ACC112 (cell line): ENCODE results near the gene CTBP2.

Source experiments
- H2AFZ ChIP-seq: fragments of 200-600 bp; sonication (generic); one replicate; pipeline ENCODE4 v1.6.0; 2017; ENCODE audit warnings: antibody characterized with exemption, low read length; ENCODE audit not compliant: unreplicated experiment
- H3K27ac ChIP-seq: fragments of 200-600 bp; sonication (generic); 2 replicates; pipeline ENCODE4 v1.5.1; 2014; ENCODE audit warnings: low read depth, mild to moderate bottlenecking, antibody characterized with exemption, low read length, moderate library complexity
- H3K27me3 ChIP-seq: fragments of 200-600 bp; sonication (generic); 2 replicates; pipeline ENCODE4 v1.6.1; 2014; ENCODE audit warnings: mild to moderate bottlenecking, antibody characterized with exemption, low read length, moderate library complexity, mixed read lengths; ENCODE audit not compliant: insufficient read depth
- H3K36me3 ChIP-seq: fragments of 200-600 bp; sonication (generic); 2 replicates; pipeline ENCODE4 v1.6.1; 2016; ENCODE audit warnings: mild to moderate bottlenecking, antibody characterized with exemption, low read length, moderate library complexity, mixed read lengths; ENCODE audit not compliant: insufficient read depth
- H3K4me1 ChIP-seq: fragments of 200-600 bp; sonication (generic); one replicate; pipeline ENCODE4 v1.6.1; 2016; ENCODE audit warnings: low read length, mixed read lengths; ENCODE audit not compliant: insufficient read depth, unreplicated experiment, control insufficient read depth
- H3K4me3 ChIP-seq: fragments of 200-600 bp; sonication (generic); 2 replicates; pipeline ENCODE4 v1.5.1; 2014; ENCODE audit warnings: mild to moderate bottlenecking, low read depth, low read length
- H3K79me2 ChIP-seq: fragments of 200-600 bp; sonication (generic); one replicate; pipeline ENCODE4 v1.6.0; 2016; ENCODE audit warnings: low read length; ENCODE audit not compliant: control insufficient read depth, unreplicated experiment, insufficient read depth

The CTBP2 gene

GRCh38 chr10:125076891-125077541, 83.3 kb downstream of the CTBP2 start:
- H3K27me3 ChIP-seq, result no peaks in the 10 kb centered on the region
- H3K27ac ChIP-seq, result no peak overlapping the region
- H3K4me3 ChIP-seq, result no peak overlapping the region
- H2AFZ ChIP-seq, result no peak overlapping the region
- H3K79me2 ChIP-seq, result peaks cover 71% of the 10 kb centered on the region
- peaks cover 8% of the 10 kb centered on the region for H3K4me1 ChIP-seq
- H3K36me3 ChIP-seq, result peaks cover 14% of the 10 kb centered on the region; the same call in 1 of the 2 replicates

- Histone ChIP-seq H3K4me1 (peaks cover 5% of the 10 kb centered on the region), H3K27me3 (no peaks in the 10 kb centered on the region), H2AFZ (no peak overlapping the region), H3K79me2 (peaks cover 63% of the 10 kb centered on the region), H3K27ac (no peak overlapping the region), H3K36me3 (peaks cover 14% of the 10 kb centered on the region; the same call in 1 of the 2 replicates), H3K4me3 (no peak overlapping the region)
Observed at GRCh38 chr10:125076121-125076825, 84.1 kb downstream of the CTBP2 start.

- Histone ChIP-seq H3K27ac (no peak overlapping the region), H3K4me3 (no peak overlapping the region), H3K79me2 (peaks cover 44% of the 10 kb centered on the region), H2AFZ (no peak overlapping the region), H3K27me3 (no peaks in the 10 kb centered on the region), H3K36me3 (peaks cover 14% of the 10 kb centered on the region; the same call in 1 of the 2 replicates), H3K4me1 (no peaks in the 10 kb centered on the region)
Observed at GRCh38 chr10:125073996-125074395, 86.4 kb downstream of the CTBP2 start.

- Histone ChIP-seq H3K79me2 (peaks cover 35% of the 10 kb centered on the region), H3K27me3 (no peaks in the 10 kb centered on the region), H3K4me1 (no peaks in the 10 kb centered on the region), H3K4me3 (no peak overlapping the region), H3K36me3 (peaks cover 14% of the 10 kb centered on the region; the same call in 1 of the 2 replicates), H3K27ac (no peak overlapping the region), H2AFZ (no peak overlapping the region)
Observed at GRCh38 chr10:125072794-125073193, 87.6 kb downstream of the CTBP2 start.

GRCh38 chr10:125071008-125071407, 89.4 kb downstream of the CTBP2 start:
- H3K36me3 ChIP-seq, result 0 out of 2 replicates have a peak, but pooled peaks cover 7% of the 10 kb centered on the region
- H3K27me3 ChIP-seq, result no peaks in the 10 kb centered on the region
- H3K79me2 ChIP-seq, result peaks cover 23% of the 10 kb centered on the region
- no peak overlapping the region for H3K27ac ChIP-seq
- H2AFZ ChIP-seq, result no peak overlapping the region
- no peaks in the 10 kb centered on the region for H3K4me1 ChIP-seq
- no peak overlapping the region for H3K4me3 ChIP-seq

- Histone ChIP-seq H3K79me2 (peaks cover 22% of the 10 kb centered on the region), H3K4me1 (peaks cover 20% of the 10 kb centered on the region), H3K27me3 (no peaks in the 10 kb centered on the region), H3K36me3 (0 out of 2 replicates have a peak, but pooled peaks cover 1% of the 10 kb centered on the region), H3K27ac (no peak overlapping the region), H2AFZ (no peak overlapping the region), H3K4me3 (no peak overlapping the region)
Observed at GRCh38 chr10:125068406-125068805, 92.0 kb downstream of the CTBP2 start.

- Histone ChIP-seq H3K27ac (no peak overlapping the region), H3K36me3 (no peaks in the 10 kb centered on the region), H3K4me1 (peaks cover 20% of the 10 kb centered on the region), H2AFZ (no peak overlapping the region), H3K79me2 (peaks cover 22% of the 10 kb centered on the region), H3K27me3 (no peaks in the 10 kb centered on the region), H3K4me3 (no peak overlapping the region)
Observed at GRCh38 chr10:125067764-125068163, 92.6 kb downstream of the CTBP2 start.

- Histone ChIP-seq H2AFZ (no peak overlapping the region), H3K79me2 (peaks cover 23% of the 10 kb centered on the region), H3K4me3 (no peak overlapping the region), H3K4me1 (peaks cover 22% of the 10 kb centered on the region), H3K36me3 (no peaks in the 10 kb centered on the region), H3K27ac (no peak overlapping the region), H3K27me3 (no peaks in the 10 kb centered on the region)
Observed at GRCh38 chr10:125066764-125067450, 93.5 kb downstream of the CTBP2 start.

GRCh38 chr10:125064681-125065492, 95.5 kb downstream of the CTBP2 start:
- H3K4me3 ChIP-seq, result no peak overlapping the region
- H3K27ac ChIP-seq, result peak overlapping the region; percentile 72
- peaks cover 38% of the 10 kb centered on the region for H3K79me2 ChIP-seq
- no peaks in the 10 kb centered on the region for H3K27me3 ChIP-seq
- peaks cover 38% of the 10 kb centered on the region for H3K4me1 ChIP-seq
- no peak overlapping the region for H2AFZ ChIP-seq
- no peaks in the 10 kb centered on the region for H3K36me3 ChIP-seq

GRCh38 chr10:125063256-125063925, 97.0 kb downstream of the CTBP2 start:
- Histone ChIP-seq H3K27me3 (no peaks in the 10 kb centered on the region), H3K4me1 (peaks cover 41% of the 10 kb centered on the region), H3K4me3 (no peak overlapping the region), H3K36me3 (no peaks in the 10 kb centered on the region), H3K27ac (peak overlapping the region; percentile 72; the same call in 1 of the 2 replicates), H3K79me2 (peaks cover 53% of the 10 kb centered on the region), H2AFZ (no peak overlapping the region)
